Measurements from ENCODE around the gene KIDINS220. TPM values are rescaled to one million over a fixed set of nuclear protein-coding genes. Genes with fewer than 3 reads are reported as not detected.

KIDINS220 gene
- total RNA-seq, 1 donor from 2014 or later = 26.9 TPM

- H3K27me3 Mint-ChIP-seq = peaks cover 2% of the 10 kb centered on the region
- H3K4me1 Mint-ChIP-seq = no peaks in the 10 kb centered on the region
- DNase-seq (no peak), ATAC-seq (ENCODE audit: low read depth) (no peak)
- no peaks in the 10 kb centered on the region for H3K36me3 Mint-ChIP-seq (ENCODE audit: low read depth)
- H3K27ac Mint-ChIP-seq = no peak overlapping the region
- POLR2A ChIA-PET = no interaction called here
- intact Hi-C loops (cut with micrococcal nuclease) = no loop called here
- H3K9me3 Mint-ChIP-seq = peaks cover 4% of the 10 kb centered on the region
- CTCF ChIA-PET = no interaction called here
- no peak for TF ChIP-seq CTCF (IDR thresholded peaks at IDR 0.05)
- no peak overlapping the region for H3K4me3 Mint-ChIP-seq
Measured at GRCh38 chr2:8720741-8721140, 116.7 kb downstream of the KIDINS220 start.

- Mint-ChIP-seq H3K4me1 (no peaks in the 10 kb centered on the region), H3K27me3 (peaks cover 2% of the 10 kb centered on the region), H3K9me3 (peaks cover 6% of the 10 kb centered on the region), H3K36me3 (ENCODE audit: low read depth) (no peaks in the 10 kb centered on the region), H3K27ac (no peak overlapping the region), H3K4me3 (no peak overlapping the region)
- intact Hi-C loops (cut with micrococcal nuclease) = no loop called here
- ATAC-seq (ENCODE audit: low read depth) = no peak
- no peak for TF ChIP-seq CTCF (IDR thresholded peaks at IDR 0.05)
- no peak for DNase-seq
- POLR2A ChIA-PET = no interaction called here
- CTCF ChIA-PET = no interaction called here
Measured at GRCh38 chr2:8719528-8719927, 117.9 kb downstream of the KIDINS220 start.

GRCh38 chr2:8714971-8715370 is 122.4 kb downstream of the KIDINS220 start:
- intact Hi-C loops (cut with micrococcal nuclease) = no loop called here
- Mint-ChIP-seq H3K27ac (no peak overlapping the region), H3K4me3 (no peak overlapping the region), H3K36me3 (ENCODE audit: low read depth) (no peaks in the 10 kb centered on the region), H3K4me1 (no peaks in the 10 kb centered on the region), H3K27me3 (peaks cover 9% of the 10 kb centered on the region), H3K9me3 (peaks cover 6% of the 10 kb centered on the region)
- CTCF ChIA-PET = no interaction called here
- no peak for TF ChIP-seq CTCF (IDR thresholded peaks at IDR 0.05)
- POLR2A ChIA-PET = no interaction called here
- DNase-seq (no peak), ATAC-seq (ENCODE audit: low read depth) (no peak)

GRCh38 chr2:8714283-8714682 is 123.1 kb downstream of the KIDINS220 start:
- intact Hi-C loops (cut with micrococcal nuclease) = no loop called here
- no peak for ATAC-seq (ENCODE audit: low read depth)
- H3K36me3 Mint-ChIP-seq (ENCODE audit: low read depth) = no peaks in the 10 kb centered on the region
- H3K4me1 Mint-ChIP-seq = no peaks in the 10 kb centered on the region
- POLR2A ChIA-PET = no interaction called here
- peaks cover 6% of the 10 kb centered on the region for H3K9me3 Mint-ChIP-seq
- H3K27ac Mint-ChIP-seq = no peak overlapping the region
- no peak overlapping the region for H3K4me3 Mint-ChIP-seq
- TF ChIP-seq CTCF (IDR thresholded peaks at IDR 0.05) = no peak
- CTCF ChIA-PET = no interaction called here
- no peak for DNase-seq
- H3K27me3 Mint-ChIP-seq = peaks cover 12% of the 10 kb centered on the region

- CTCF ChIA-PET = no interaction called here
Measured at GRCh38 chr2:8710951-8711350, 126.5 kb downstream of the KIDINS220 start.

More at GRCh38 chr2:8710951-8711350, 126.5 kb downstream of the KIDINS220 start:
- DNase-seq (no peak), ATAC-seq (ENCODE audit: low read depth) (no peak)
- POLR2A ChIA-PET = no interaction called here
- Mint-ChIP-seq H3K4me3 (no peak overlapping the region), H3K9me3 (peaks cover 10% of the 10 kb centered on the region), H3K27me3 (peaks cover 10% of the 10 kb centered on the region), H3K27ac (no peak overlapping the region), H3K36me3 (ENCODE audit: low read depth) (no peaks in the 10 kb centered on the region), H3K4me1 (no peaks in the 10 kb centered on the region)
- intact Hi-C loops (cut with micrococcal nuclease) = no loop called here
- TF ChIP-seq CTCF (IDR thresholded peaks at IDR 0.05) = no peak
